ENCODE data around the gene AP2B1.

- TF ChIP-seq POLR2A (IDR thresholded peaks at IDR 0.05) (no peak), CTCF (IDR thresholded peaks at IDR 0.05) (no peak)
Observed at GRCh38 chr17:35557353-35557752, 29.8 kb upstream of the AP2B1 start.

Data from transverse colon (tissue), 3 donors.